NCI-H774 (cell line): ENCODE measurements around the gene MTHFR.

Experiments
- DNase-seq: peaks from one replicate; lab custom pipeline; 2025; lab: John Stamatoyannopoulos, UW

MTHFR gene

GRCh38 chr1:11797525-11798216 lies 8.1 kb downstream of the MTHFR start:
- DNase-seq: no peak

- no peak for DNase-seq
Observed at GRCh38 chr1:11796036-11796828, 9.5 kb downstream of the MTHFR start.

GRCh38 chr1:11795238-11795890 lies 10.4 kb downstream of the MTHFR start:
- DNase-seq: no peak

- no peak for DNase-seq
Observed at GRCh38 chr1:11794446-11795237, 11.1 kb downstream of the MTHFR start.

- DNase-seq: no peak
Observed at GRCh38 chr1:11793819-11794218, 11.9 kb downstream of the MTHFR start.

GRCh38 chr1:11792106-11792505 lies 13.7 kb downstream of the MTHFR start:
- DNase-seq: no peak

GRCh38 chr1:11790880-11791715 lies 14.7 kb downstream of the MTHFR start:
- no peak for DNase-seq

- DNase-seq: no peak
Observed at GRCh38 chr1:11790101-11790879, 15.5 kb downstream of the MTHFR start.

- no peak for DNase-seq
Observed at GRCh38 chr1:11789126-11790067, 16.4 kb downstream of the MTHFR start.

- no peak for DNase-seq
Observed at GRCh38 chr1:11788549-11789053, 17.2 kb downstream of the MTHFR start.

- no peak for DNase-seq
Observed at GRCh38 chr1:11787804-11788436, 17.8 kb downstream of the MTHFR start.

GRCh38 chr1:11787251-11787803 lies 18.4 kb downstream of the MTHFR start:
- DNase-seq: no peak

- no peak for DNase-seq
Observed at GRCh38 chr1:11786168-11786567, 19.6 kb downstream of the MTHFR start.

- no peak for DNase-seq
Observed at GRCh38 chr1:11784993-11785769, 20.6 kb downstream of the MTHFR start.

- no peak for DNase-seq
Observed at GRCh38 chr1:11784256-11784992, 21.3 kb downstream of the MTHFR start.

- no peak for DNase-seq
Observed at GRCh38 chr1:11783556-11783955, 22.2 kb downstream of the MTHFR start.
